Activated T-cell treated with anti-CD3 and anti-CD28 coated beads for 1 hour (primary cell): ENCODE data around the gene DEF6.
"Not testable (repeated sequence)": the region's sequence is repeated elsewhere in the genome, so short reads cannot be mapped to it uniquely, and the experiment has no call there.

Source experiments
- DNase-seq: peaks from one replicate; pipeline ENCODE4 v3.0.0-alpha.2; 2020; ENCODE audit warnings: low read depth

The DEF6 gene

GRCh38 chr6:35280903-35281302 is 16.7 kb upstream of the DEF6 start:
- no peak for DNase-seq

- no peak for DNase-seq
Measured at GRCh38 chr6:35282472-35282871, 15.1 kb upstream of the DEF6 start.

DNA sequence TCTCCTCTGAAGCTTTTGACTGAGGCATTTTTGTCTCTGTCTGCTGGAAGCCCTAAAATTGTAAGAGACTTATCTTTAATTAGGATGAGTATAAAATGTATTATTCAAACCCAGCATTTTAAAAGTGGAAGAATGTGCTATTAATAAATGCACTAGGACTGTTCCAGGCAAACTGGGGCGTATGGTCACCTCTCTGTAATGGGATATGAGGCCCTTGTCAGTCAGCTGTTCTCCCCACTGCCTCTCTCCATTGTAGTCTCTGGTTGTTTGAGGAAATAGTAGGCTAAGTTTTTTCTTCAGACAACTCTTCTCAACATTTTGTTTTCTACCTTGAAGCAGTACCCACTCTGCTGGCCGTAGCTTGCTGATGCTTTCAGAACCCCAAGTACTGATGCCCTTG is 14.3 kb upstream of the DEF6 start:
- no peak for DNase-seq

DNA sequence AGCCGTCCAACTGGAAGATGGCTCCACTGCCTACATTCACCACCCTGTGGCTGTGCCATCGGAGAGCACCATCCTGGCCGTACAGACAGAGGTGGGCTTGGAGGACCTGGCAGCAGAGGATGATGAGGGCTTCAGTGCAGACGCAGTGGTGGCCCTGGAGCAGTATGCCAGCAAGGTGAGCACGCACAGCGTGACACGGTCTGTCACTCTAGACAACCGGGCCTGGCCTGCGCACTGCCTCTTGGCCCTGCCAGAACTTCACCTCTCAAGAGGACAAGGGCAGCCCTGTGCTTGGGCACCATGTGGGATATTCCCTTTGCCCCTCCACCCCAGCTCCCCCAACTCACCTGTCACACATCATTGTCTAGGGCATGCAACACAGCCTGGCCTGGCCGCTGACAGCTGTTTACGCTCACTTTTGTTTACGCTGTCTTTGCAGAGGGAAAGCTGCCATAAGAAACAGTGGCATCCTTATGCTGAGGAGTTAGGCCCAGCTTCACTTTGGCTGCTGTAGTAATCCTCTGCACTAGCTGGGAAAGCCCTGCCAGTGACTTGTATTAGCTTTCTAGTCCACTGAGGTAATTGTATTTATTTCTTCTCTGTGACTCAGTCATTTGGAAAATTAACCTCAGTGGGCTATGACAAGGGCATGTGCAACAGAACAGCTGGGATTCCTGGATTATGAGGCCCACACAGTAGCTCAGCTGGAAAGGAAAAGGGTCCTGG is 9.8 kb upstream of the DEF6 start:
- DNase-seq = no peak

GRCh38 chr6:35288834-35289233 is 8.8 kb upstream of the DEF6 start:
- DNase-seq = no peak

DNA sequence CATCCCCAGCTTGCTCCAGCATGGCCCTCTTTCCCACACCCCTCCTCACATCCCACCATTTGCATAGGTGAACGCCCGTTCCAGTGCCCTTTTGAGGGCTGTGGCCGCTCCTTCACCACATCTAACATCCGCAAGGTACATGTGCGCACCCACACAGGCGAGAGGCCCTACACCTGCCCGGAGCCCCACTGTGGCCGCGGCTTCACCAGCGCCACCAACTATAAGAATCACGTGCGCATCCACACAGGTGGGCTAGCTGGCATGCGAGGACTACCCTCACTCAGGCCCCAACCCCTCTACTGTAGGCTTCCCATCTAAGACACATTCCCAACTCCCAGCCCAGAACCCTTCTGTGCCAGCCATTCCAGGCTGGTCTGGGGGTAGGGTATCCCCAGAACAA is 6.1 kb upstream of the DEF6 start:
- DNase-seq = no peak

- DNase-seq = no peak
Measured at GRCh38 chr6:35292494-35292893, 5.1 kb upstream of the DEF6 start.

- no peak for DNase-seq
Measured at GRCh38 chr6:35293681-35294080, 3.9 kb upstream of the DEF6 start.

DNA sequence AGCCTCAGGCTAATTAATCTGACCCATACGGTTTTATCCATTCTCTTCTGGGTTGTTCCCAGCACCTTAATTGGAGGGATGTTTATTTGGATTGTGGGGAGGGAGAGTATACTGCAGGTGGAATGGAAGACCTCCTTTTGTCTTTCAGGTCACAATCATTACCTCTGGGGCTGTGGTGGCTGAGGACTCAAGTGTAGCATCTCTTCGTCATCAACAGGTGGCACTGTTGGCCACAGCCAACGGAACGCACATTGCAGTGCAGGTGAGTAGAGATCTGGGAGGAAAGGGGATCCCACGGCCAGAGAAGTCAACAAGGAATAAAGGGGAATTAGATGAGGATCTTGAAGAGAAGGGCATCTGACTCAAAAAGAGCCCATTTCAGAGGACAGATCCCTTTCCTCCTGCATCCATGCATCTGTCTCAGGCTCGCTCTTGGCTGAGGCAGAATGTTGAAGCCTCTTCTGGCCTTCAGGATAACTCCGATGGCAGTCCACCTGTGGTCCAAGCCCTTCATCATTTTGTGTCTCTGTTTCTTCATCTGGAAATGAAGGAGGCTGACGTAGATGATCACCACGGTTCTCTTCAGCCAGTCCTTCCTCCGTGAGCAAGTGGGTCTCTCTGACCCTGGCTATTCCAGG is 3.2 kb upstream of the DEF6 start:
- DNase-seq = peak; percentile 30

- DNase-seq = no peak
Measured at GRCh38 chr6:35295036-35295435, 2.6 kb upstream of the DEF6 start.

GRCh38 chr6:35295521-35296315 is 1.9 kb upstream of the DEF6 start:
- no peak for DNase-seq

DNA sequence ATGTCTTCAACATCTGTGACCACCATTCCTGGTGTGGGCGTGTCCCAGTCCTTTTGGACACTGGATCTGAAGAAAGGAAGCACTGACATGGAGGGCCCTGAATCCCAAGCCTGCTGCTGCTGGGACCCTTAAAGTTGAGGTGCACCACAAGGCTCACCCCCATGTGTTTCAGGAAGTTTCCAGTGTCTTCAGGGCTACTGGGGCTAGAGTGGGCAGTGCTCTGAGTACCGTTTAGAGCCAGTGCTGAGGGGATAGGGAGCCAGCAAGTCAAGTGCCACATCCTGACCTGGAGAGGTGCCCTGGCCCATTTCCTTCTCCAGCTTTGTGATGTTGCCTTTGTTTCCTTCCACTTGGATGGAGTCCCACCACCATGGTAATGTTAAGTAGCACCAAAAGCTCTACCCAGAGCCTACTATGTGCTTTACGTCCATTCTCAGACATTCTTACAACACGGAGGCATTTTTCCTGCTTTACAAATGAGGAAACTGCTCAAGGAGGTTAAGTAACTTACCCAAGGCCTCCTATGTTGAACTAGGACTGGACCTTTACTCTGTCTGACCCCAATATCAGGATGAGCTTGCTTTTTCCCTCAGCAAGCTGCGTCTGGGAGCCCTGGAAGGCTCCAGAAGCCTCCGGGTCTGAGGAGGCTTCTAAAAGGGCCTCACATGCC is 552 bp upstream of the DEF6 start:
- DNase-seq = no peak

DNA sequence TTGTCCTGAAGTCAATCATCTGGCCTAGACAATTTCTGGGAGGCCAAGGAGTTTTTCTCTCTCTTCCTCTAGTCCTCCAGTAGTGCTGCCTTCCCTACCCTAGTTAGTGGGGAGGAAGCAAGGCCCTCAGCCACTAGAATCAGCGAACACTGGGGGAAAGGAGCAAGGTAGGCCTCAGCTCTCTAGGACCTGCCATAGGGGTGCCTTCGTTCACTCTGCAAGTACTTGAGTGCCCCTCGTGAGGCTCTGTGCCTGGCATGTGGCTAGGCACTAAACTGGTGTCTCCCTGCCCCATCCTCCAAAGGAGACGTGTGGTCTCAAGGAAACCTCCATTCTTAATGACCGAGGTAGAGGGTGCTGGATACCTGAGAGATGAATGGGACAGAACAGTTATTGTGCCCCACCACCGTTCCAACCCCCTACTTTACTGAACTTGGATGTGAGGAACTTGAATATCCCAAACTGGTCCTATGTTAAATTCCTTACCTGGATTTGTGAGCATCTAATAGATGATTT is 1.1 kb downstream of the DEF6 start:
- no peak for DNase-seq

- DNase-seq = no peak
Measured at GRCh38 chr6:35299674-35300073, 2.1 kb downstream of the DEF6 start.

DNA sequence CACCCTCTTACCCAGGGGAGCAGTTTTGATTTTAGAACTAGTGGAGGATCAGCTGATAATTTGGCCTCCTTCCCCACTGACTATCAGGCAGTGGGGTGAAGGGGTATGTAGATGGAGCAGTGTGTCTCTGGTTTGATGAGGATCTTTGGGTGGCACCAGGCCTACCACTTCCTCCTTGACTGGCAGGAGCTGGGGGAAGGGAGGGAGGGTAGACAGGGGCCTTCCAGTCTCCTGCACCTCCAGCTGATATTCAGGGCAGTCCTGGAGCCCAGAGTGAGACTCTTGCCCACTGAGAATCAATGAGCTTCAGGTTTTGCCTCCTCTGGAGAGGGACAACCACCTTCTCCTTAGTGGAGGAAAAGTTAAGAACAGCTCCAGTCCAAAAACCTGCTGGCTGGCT is 3.2 kb downstream of the DEF6 start:
- DNase-seq = peak; percentile 45

DNA sequence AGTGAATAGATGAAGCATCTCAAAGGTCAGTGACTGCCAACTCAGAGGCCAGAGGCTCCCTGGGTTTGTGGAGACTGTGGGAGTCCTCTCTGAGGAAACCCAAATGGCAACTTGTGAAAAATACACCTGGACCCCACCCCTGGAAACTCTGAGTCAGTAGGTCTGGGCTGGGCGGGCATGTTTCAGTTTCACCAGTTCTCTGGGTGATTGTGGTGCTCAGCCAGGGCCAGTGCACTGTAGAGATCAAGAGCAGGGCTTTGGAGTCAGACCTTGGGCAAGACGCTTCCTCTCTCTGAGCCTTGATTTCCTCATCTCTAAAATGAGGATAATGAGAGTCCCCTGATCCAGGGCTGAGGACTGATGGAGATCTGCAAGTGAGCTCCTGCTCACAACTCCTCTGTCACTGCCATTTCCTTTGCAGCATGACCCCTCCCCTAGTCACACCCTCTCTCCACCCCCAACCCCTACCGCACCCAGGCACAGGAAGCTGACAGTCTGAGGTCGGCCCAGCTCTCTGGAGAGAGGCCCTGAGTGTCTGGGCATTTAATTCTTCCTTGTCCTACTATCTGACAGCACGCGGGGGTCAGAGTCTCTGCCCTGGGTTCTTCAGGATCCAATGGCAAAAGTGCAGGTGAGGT is 5.1 kb downstream of the DEF6 start:
- DNase-seq = peak; percentile 75

GRCh38 chr6:35304299-35304698 is 6.7 kb downstream of the DEF6 start:
- no peak for DNase-seq

GRCh38 chr6:35305117-35305516 is 7.5 kb downstream of the DEF6 start:
- DNase-seq = no peak

DNA sequence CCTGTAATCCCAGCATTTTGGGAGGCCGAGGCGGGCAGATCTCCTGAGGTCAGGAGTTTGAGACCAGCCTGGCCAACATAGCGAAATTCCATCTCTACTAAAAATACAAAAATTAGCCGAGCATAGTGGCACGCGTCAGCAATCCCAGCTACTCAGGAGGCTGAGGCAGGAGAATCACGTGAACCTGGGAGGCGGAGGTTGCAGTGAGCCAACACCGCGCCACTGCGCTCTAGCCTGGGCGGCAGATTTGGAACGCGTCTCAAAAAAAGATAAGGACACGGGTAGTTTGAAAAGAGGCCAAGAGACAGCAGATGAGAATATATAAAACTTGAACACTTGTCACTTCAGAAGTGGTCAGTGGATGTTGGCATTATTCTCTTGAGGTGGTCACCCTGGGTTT is 9.5 kb downstream of the DEF6 start:
- not testable (repeated sequence) for DNase-seq

DNA sequence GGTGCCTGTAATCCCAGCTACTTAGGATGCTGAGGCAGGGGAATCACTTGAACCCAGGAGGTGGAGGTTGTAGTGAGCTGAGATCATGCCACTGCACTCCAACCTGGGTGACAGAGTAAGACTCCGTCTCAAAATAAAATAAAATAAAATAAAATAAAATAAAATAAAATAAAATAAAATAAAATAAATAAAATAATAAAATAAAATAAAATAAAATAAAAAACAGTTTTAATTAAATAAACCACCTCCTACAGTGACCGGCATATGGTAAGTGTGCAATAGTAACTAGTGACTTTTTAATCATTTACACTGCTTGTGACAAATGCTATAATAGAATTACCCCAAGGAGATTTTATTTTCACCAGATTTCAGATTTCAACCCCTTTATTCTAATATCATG is 10.9 kb downstream of the DEF6 start:
- not testable (repeated sequence) for DNase-seq

GRCh38 chr6:35309611-35310264 is 12.1 kb downstream of the DEF6 start:
- no peak for DNase-seq
